Cardiac fibroblast (primary cell): Measurements from ENCODE around the gene ADGRG6.

Experiments
- DNase-seq, 2 donors: peaks; one replicate each; pipeline versions ENCODE4 v3.0.0 to v3.0.0-alpha.2; 2010; ENCODE audit warnings: low read depth in 2 of 2
- H3K4me3 ChIP-seq, 2 donors: replicated peaks in 1 of 2; 1 replicate in 1 of 2; 2 replicates in 1 of 2; pipeline ENCODE4 v1.5.1; 2011; ENCODE audit warnings: low read depth in 2 of 2, low read length in 2 of 2, mild to moderate bottlenecking in 2 of 2, moderate library complexity in 1 of 2
- TF ChIP-seq, protein P1 (sequence below): IDR thresholded peaks from one replicate; pipeline ENCODE4 v1.5.1; 2011; ENCODE audit warnings: low read depth, mild to moderate bottlenecking, low read length, inconsistent platforms

The ADGRG6 gene

GRCh38 chr6:142377497-142377848 is 75.7 kb downstream of the ADGRG6 start:
- TF ChIP-seq, protein P1, sequence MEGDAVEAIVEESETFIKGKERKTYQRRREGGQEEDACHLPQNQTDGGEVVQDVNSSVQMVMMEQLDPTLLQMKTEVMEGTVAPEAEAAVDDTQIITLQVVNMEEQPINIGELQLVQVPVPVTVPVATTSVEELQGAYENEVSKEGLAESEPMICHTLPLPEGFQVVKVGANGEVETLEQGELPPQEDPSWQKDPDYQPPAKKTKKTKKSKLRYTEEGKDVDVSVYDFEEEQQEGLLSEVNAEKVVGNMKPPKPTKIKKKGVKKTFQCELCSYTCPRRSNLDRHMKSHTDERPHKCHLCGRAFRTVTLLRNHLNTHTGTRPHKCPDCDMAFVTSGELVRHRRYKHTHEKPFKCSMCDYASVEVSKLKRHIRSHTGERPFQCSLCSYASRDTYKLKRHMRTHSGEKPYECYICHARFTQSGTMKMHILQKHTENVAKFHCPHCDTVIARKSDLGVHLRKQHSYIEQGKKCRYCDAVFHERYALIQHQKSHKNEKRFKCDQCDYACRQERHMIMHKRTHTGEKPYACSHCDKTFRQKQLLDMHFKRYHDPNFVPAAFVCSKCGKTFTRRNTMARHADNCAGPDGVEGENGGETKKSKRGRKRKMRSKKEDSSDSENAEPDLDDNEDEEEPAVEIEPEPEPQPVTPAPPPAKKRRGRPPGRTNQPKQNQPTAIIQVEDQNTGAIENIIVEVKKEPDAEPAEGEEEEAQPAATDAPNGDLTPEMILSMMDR = no peak
- DNase-seq = no peak
- no peak overlapping the region for H3K4me3 ChIP-seq

DNA sequence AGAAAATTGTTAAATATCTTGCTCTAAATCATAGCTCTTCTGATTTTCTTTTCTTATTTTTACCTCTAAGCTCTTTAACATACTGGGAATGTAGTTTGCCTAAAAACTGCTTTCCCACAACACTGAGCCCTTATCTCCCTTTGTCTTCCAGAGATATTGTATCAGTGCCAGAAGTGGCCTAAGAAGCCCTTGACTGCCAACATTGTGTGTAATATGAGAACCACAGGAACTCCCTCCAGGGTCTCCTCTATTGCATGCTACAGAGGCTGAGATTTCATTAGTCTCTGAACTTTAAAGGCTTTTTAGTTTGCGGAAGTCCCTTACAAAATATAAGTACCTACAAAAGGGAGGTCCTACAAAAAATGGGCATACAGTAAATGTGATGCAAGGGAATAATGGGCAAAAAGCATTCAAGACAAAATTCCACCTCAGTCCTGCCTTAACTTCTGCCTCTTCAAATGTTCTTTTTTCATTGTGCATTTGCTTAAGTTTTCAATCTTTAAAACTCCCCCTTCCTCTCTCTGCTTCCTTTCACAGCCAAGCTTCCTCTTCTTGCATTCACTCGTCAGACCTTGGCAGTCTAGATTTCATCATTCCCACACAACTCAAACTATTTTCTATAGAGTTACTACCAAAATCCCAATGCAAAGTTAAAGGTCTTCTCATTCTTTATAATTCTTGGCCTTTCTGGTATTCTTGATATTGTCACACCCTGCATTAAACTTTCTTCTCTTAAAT is 76.5 kb downstream of the ADGRG6 start:
- TF ChIP-seq, protein P1 = no peak

GRCh38 chr6:142380626-142381025 is 78.8 kb downstream of the ADGRG6 start:
- no peak for DNase-seq
- TF ChIP-seq, protein P1 = no peak
- no peak overlapping the region for H3K4me3 ChIP-seq

More for the DNA sequence above, 76.5 kb downstream of the ADGRG6 start:
- H3K4me3 ChIP-seq = no peak overlapping the region
- DNase-seq = peak; percentile 57 to 95

DNA sequence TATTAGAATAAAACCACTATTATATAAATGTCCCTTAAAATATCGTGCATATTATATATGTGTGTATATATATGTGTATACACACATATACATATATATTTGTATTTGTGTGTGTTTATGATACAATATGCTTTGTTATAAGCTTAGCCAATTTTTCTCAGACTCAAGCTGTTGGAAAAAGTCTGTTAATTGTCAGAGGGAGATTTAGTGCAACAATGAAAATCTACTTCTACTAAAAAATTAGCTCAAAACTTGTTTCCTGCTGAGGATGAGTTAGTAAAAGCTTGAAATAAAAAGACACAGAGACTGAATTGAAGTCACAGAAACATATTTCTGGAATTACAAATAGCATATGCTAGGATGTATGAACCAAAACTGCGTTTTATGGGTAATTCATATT is 79.4 kb downstream of the ADGRG6 start:
- H3K4me3 ChIP-seq = no peak overlapping the region
- TF ChIP-seq, protein P1 = no peak
- DNase-seq = no peak

- TF ChIP-seq, protein P1 = no peak
- no peak for DNase-seq
- no peak overlapping the region for H3K4me3 ChIP-seq
Measured at GRCh38 chr6:142381845-142382378, 80.1 kb downstream of the ADGRG6 start.

DNA sequence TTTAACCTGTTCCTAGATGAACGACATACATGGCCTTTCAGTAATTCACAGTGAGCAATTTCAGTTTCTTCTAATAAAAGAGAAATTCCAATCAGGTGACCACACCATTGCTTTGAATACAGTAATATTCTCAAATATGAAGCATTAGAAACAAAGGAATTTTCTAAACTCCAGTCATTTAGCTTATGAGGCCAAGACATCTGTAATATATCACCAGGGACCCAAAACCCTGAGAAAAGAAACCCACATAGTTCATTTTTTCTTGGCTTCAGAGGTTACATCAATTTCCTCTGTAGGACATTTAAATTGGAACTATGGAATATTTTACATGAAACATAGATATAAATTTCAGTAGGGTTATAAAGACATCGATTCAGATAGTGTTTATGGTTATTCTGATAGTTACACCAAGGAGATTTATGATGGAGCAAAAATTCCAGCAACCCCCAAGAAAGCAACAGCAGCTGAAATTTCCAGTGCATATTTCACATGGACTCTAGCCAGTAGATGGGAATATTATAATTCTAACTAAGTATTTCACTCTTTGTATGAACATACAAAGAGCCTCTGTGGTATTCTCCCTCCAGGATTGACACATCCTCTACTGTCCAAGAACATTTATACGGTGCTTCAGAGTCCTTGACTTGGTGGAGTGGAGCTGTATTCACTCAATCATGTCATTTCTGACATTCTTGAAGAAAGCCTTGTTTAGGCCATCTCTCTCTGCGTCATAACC is 82.9 kb downstream of the ADGRG6 start:
- no peak overlapping the region for H3K4me3 ChIP-seq
- DNase-seq = peak; percentile 13 to 73
- TF ChIP-seq, protein P1 = no peak
